Uterus (tissue), 2 donors: ENCODE data around the gene IGFN1.

Experiments
- CTCF ChIP-seq, 4 experiments: fragments of 200-600 bp in 2 of 4; fragments of 450-650 bp in 2 of 4; sonication (generic) in 2 of 4; IDR thresholded peaks; one replicate each; pipeline ENCODE4 v1.5.1; 2016 to 2019; ENCODE audit warnings: antibody characterized with exemption in 4 of 4, mild to moderate bottlenecking in 2 of 4, moderate library complexity in 1 of 4
- POLR2A ChIP-seq, 2 donors: fragments of 450-650 bp; IDR thresholded peaks; one replicate each; pipeline ENCODE4 v1.6.1; 2016; ENCODE audit warnings: antibody characterized with exemption in 2 of 2, mild to moderate bottlenecking in 1 of 2, moderate library complexity in 1 of 2

DNA sequence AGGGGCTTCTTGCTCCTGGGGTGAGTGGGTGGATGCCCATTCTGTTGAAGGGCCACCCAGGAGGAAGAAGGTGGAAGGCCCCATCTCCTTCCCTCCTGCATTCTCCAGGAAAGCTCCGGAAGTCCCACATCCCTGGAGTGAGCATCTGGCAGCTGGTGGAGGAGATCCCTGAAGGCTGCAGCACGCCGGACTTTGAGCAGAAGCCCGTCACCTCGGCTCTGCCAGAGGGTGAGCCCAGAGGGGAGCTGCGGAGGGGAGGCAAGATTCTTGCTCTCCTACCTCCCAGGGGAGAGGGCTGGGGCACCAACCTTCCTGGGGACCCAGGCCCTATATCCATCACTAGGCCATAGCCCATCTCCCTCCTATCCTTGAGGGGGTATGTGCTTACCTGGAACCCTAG, 3.4 kb downstream of the IGFN1 start:
- TF ChIP-seq CTCF (IDR thresholded peaks at IDR 0.05) (no peak), POLR2A (IDR thresholded peaks at IDR 0.05) (no peak)
